ENCODE results near the gene IL17RB.

IL17RB gene

DNA sequence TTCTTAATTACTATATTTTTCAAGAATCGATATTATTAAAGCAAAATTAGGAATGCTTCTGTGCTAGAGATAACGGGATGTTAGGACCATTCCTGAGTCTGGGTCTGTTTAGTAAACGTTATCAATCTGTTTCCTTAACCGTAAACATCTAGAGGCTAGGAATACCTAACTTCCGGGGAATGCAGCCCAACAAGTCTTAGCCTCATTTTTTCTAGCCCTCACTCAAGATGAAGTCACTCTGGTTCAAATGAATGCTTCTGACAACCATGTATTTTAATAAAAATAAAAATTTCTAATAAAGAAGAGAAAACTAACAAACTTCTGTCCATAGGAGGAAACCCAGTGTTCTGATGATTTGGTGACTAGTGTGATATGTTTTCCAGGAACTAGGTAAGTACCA is 56.3 kb downstream of the IL17RB start:
- DNase-seq (ENCODE audit: low read depth, low spot score), result no peak

DNA sequence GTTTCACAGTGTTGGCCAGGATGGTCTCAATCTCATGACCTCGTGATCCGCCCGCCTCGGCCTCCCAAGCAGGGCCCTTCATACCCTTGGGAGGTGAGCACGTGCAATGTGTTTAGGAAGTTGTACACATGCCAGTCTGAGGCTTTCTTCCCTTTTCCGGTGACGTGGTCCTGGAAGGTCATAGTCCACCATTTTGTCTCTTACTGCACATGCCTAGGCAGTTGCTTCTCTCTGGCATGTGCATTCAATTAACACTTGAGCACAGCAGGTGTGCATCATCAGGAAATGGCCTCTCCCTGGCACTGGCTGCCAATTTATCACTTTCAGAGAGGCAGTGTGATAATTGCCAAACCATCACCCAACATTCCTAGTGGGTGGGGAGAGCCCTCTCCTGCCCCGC is 67.0 kb downstream of the IL17RB start:
- no peak for DNase-seq (ENCODE audit: low read depth, low spot score)
